NB4 (cell line): ENCODE results near the gene ADAP1.
"Not testable (repeated sequence)": the region's sequence is repeated elsewhere in the genome, so short reads cannot be mapped to it uniquely, and the experiment has no call there.

Source experiments
- DNase-seq: peaks from one replicate; pipeline ENCODE4 v3.0.0; 2010; ENCODE audit warnings: low read depth
- H3K4me3 ChIP-seq: one replicate; pipeline ENCODE4 v1.5.1; 2011; ENCODE audit warnings: mild to moderate bottlenecking, low read depth, low read length, moderate library complexity
- CTCF ChIP-seq: IDR thresholded peaks from one replicate; pipeline ENCODE4 v1.5.1; 2012; ENCODE audit warnings: low read depth, low read length
- MAX ChIP-seq: IDR thresholded peaks from 2 replicates; pipeline ENCODE4 v1.6.1; 2011; ENCODE audit warnings: low read depth, low read length
- MYC ChIP-seq: IDR thresholded peaks from 2 replicates; pipeline ENCODE4 v1.6.1; 2011; ENCODE audit warnings: low read depth, low read length
- POLR2A ChIP-seq: IDR thresholded peaks from 2 replicates; pipeline ENCODE4 v1.6.1; 2011; ENCODE audit warnings: mild to moderate bottlenecking; ENCODE audit not compliant: insufficient read length; ENCODE audit errors: extremely low read depth

ADAP1 gene

GRCh38 chr7:954330-955238 lies at the start of gene ADAP1:
Gene ADAP1 (minus strand): TSS chr7:954680. CDS start chr7:954477, 203 bp downstream.
- peak; percentile 85 for DNase-seq
- TF ChIP-seq MYC (peak; percentile 18; the same call in 1 of the 2 replicates), CTCF (no peak), POLR2A (peak; percentile 19), MAX (peak; percentile 48; the same call in 1 of the 2 replicates)
- H3K4me3 ChIP-seq: peak within 1 kb of the TSS; percentile 63

GRCh38 chr7:1002445-1002844 lies 48.0 kb upstream of the ADAP1 start:
- not testable (repeated sequence) for H3K4me3 ChIP-seq

GRCh38 chr7:1002026-1002425 lies 47.5 kb upstream of the ADAP1 start:
- DNase-seq, H3K4me3 ChIP-seq: not testable (repeated sequence)

More at GRCh38 chr7:1002445-1002844, 48.0 kb upstream of the ADAP1 start:
- not testable (repeated sequence) for DNase-seq

- H3K4me3 ChIP-seq: not testable (repeated sequence)
- DNase-seq: peak; percentile 66
These were observed 46.7 kb upstream of the ADAP1 start for GRCh38 chr7:1001069-1001770.

- no peak overlapping the region for H3K4me3 ChIP-seq
- no peak for DNase-seq
- no peak for TF ChIP-seq POLR2A
These were observed 45.8 kb upstream of the ADAP1 start for GRCh38 chr7:999941-1000935.

GRCh38 chr7:999149-999879 lies 44.8 kb upstream of the ADAP1 start:
- no peak overlapping the region for H3K4me3 ChIP-seq
- no peak for DNase-seq
- TF ChIP-seq POLR2A (no peak), MYC (no peak), CTCF (no peak), MAX (no peak)

GRCh38 chr7:997404-998395 lies 43.2 kb upstream of the ADAP1 start:
- no peak overlapping the region for H3K4me3 ChIP-seq
- DNase-seq: no peak
- TF ChIP-seq CTCF: no peak
- TF ChIP-seq POLR2A: no peak
- no peak for TF ChIP-seq MAX
- TF ChIP-seq MYC: no peak
